ENCODE data around the gene RASL12.

DNA sequence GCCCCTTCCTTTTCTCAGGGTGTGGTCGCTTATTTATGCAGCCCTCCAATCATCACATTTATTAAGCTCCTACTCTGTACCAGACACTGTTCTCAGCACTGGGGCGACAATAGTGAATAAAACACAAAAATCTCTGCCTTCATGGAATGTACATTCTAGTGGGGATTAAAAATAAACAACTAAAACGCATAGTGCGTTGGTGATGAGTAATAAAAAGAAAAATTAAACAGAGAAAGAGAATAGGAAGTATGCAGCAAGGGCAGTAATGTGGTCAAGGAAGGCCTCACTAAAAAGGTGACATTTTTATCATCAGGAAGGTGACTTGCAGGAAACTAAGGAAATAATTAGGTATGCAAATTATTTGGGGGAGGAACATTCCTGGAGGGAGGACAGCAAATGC is 17.5 kb downstream of the RASL12 start:
- no peak for TF ChIP-seq EGR1 (IDR thresholded peaks at IDR 0.05; ENCODE audit: borderline replicate concordance, low read depth, low read length)
- TF ChIP-seq EZH2 (IDR thresholded peaks at IDR 0.05; ENCODE audit: low read depth, low read length, severe bottlenecking), result no peak
